Peyer's patch (tissue), 4 donors: ENCODE measurements around the gene SPIB.

Experiments used
- POLR2A ChIP-seq, 2 donors: fragments of 450-650 bp; IDR thresholded peaks; one replicate each; pipeline ENCODE4 v1.5.1; 2017; ENCODE audit warnings: antibody characterized with exemption in 2 of 2, mild to moderate bottlenecking in 2 of 2, moderate library complexity in 2 of 2
- TF ChIP-seq, protein P1 (sequence below), 6 experiments: fragments of 450-650 bp in 4 of 6; fragments of 200-600 bp in 2 of 6; sonication (generic) in 1 of 6; IDR thresholded peaks; one replicate each; pipeline ENCODE4 v1.5.1; 2017 to 2019; ENCODE audit warnings: antibody characterized with exemption in 6 of 6, mild to moderate bottlenecking in 3 of 6, moderate library complexity in 1 of 6

DNA sequence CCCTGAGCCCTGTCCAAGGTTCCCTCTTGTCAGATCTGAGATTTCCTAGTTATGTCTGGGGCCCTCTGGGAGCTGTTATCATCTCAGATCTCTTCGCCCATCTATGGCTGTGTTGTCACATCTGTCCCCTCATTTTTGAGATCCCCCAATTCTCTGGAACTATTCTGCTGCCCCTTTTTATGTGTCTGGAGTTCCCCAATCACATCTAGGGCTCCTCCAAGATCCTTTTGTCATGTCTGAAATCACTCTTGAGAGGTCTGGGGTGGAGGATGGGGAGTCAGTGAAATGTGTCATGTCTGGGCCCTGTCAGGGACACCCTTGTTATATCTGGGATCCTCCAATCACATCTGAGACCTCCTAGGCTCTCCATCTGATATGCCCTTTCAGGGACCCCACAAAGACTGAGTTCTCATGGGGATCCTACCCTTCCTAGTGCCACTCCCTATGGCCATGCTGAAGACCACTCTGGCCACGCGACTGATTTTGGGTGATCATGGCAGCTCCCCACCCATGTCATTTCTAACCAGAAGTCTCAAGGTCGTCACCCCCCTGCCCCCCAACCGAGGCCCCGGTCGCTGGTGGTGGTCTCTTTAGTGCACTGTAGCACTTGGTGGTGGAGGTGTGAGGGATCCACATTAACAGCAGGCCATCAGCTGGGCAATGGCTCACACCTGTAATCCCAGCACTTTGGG is 10.2 kb downstream of the SPIB start:
- TF ChIP-seq POLR2A (IDR thresholded peaks at IDR 0.05), result no peak
- TF ChIP-seq, protein P1, sequence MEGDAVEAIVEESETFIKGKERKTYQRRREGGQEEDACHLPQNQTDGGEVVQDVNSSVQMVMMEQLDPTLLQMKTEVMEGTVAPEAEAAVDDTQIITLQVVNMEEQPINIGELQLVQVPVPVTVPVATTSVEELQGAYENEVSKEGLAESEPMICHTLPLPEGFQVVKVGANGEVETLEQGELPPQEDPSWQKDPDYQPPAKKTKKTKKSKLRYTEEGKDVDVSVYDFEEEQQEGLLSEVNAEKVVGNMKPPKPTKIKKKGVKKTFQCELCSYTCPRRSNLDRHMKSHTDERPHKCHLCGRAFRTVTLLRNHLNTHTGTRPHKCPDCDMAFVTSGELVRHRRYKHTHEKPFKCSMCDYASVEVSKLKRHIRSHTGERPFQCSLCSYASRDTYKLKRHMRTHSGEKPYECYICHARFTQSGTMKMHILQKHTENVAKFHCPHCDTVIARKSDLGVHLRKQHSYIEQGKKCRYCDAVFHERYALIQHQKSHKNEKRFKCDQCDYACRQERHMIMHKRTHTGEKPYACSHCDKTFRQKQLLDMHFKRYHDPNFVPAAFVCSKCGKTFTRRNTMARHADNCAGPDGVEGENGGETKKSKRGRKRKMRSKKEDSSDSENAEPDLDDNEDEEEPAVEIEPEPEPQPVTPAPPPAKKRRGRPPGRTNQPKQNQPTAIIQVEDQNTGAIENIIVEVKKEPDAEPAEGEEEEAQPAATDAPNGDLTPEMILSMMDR (IDR thresholded peaks at IDR 0.05), result no peak
